Nephron progenitor cell (in vitro differentiated cells): ENCODE results near the gene VPS26A.

Source experiments
- DNase-seq: peaks from one replicate; pipeline ENCODE4 v3.0.0; 2021
- H3K27ac Mint-ChIP-seq: 2 replicates; pipeline ENCODE4 v1.8.0; 2021; ENCODE audit warnings: mild to moderate bottlenecking, moderate library complexity, mixed read lengths
- H3K27me3 Mint-ChIP-seq: 2 replicates; pipeline ENCODE4 v1.8.0; 2021; ENCODE audit warnings: mild to moderate bottlenecking, low read depth, mixed read lengths; ENCODE audit not compliant: poor library complexity
- H3K36me3 Mint-ChIP-seq: 2 replicates; pipeline ENCODE4 v1.8.0; 2021; ENCODE audit warnings: low read depth, mixed read lengths
- H3K4me1 Mint-ChIP-seq: 2 replicates; pipeline ENCODE4 v1.8.0; 2021; ENCODE audit warnings: mixed read lengths
- H3K4me3 Mint-ChIP-seq: 2 replicates; pipeline ENCODE4 v1.8.0; 2021; ENCODE audit warnings: mild to moderate bottlenecking, moderate library complexity, mixed read lengths
- H3K9me3 Mint-ChIP-seq: 2 replicates; pipeline ENCODE4 v1.8.0; 2021; ENCODE audit warnings: mild to moderate bottlenecking, moderate library complexity, mixed read lengths
- TF ChIP-seq, protein P1 (sequence below): fragments of 200-600 bp; sonication (generic); IDR thresholded peaks from 2 replicates; pipeline ENCODE4 v1.5.0; 2021; ENCODE audit warnings: antibody characterized with exemption

Gene VPS26A

GRCh38 chr10:69145864-69146263, 21.9 kb downstream of the VPS26A start:
- Mint-ChIP-seq H3K36me3 (peaks cover 31% of the 10 kb centered on the region), H3K4me1 (no peaks in the 10 kb centered on the region), H3K4me3 (no peak overlapping the region), H3K27ac (no peak overlapping the region), H3K27me3 (peaks cover 3% of the 10 kb centered on the region), H3K9me3 (no peaks in the 10 kb centered on the region)
- TF ChIP-seq, protein P1, sequence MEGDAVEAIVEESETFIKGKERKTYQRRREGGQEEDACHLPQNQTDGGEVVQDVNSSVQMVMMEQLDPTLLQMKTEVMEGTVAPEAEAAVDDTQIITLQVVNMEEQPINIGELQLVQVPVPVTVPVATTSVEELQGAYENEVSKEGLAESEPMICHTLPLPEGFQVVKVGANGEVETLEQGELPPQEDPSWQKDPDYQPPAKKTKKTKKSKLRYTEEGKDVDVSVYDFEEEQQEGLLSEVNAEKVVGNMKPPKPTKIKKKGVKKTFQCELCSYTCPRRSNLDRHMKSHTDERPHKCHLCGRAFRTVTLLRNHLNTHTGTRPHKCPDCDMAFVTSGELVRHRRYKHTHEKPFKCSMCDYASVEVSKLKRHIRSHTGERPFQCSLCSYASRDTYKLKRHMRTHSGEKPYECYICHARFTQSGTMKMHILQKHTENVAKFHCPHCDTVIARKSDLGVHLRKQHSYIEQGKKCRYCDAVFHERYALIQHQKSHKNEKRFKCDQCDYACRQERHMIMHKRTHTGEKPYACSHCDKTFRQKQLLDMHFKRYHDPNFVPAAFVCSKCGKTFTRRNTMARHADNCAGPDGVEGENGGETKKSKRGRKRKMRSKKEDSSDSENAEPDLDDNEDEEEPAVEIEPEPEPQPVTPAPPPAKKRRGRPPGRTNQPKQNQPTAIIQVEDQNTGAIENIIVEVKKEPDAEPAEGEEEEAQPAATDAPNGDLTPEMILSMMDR: no peak
- no peak for DNase-seq

DNA sequence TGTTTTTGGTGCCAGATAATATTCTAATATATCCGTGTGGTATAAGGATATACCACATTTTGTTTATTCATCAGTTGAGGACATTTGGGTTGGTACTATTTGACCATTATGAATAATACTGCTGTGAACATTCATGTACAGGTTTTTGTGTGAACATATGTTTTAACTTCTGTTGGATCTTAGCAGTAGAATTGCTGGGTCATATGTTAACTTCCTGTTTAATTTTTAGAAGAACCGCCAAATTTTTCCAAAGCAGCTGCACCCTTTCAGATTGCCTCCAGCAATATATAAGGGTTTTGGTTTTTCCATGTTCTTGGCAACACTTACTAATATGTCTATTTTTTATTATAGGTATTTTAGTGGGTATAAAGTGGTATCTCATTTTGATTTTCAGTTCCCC, 22.8 kb downstream of the VPS26A start:
- Mint-ChIP-seq H3K9me3 (no peaks in the 10 kb centered on the region), H3K36me3 (peaks cover 24% of the 10 kb centered on the region), H3K4me3 (no peak overlapping the region), H3K4me1 (no peaks in the 10 kb centered on the region), H3K27ac (no peak overlapping the region), H3K27me3 (peaks cover 3% of the 10 kb centered on the region)
- DNase-seq: no peak
- TF ChIP-seq, protein P1: no peak

- DNase-seq: no peak
Observed at GRCh38 chr10:69151984-69152383, 28.0 kb downstream of the VPS26A start.

DNA sequence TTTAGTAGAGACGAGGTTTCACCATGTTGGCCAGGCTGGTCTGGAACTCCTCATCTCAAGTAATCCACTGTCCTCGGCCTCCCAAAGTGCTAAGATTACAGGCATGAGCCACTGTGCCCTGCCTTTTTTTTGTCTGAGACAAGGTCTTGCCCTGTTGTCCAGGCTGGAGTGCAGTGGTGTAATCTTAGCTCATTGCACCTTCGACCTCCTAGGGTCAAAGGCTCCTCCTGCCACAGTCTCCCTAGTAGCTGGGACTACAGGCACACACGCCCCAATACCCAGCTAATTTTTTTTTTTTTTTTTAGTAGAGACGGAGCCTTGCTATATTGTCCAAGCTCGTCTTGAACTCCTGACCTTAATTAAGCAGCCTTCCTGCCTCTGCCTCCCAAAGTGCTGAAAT, 29.2 kb downstream of the VPS26A start:
- Mint-ChIP-seq H3K4me1 (no peaks in the 10 kb centered on the region), H3K27ac (no peak overlapping the region), H3K4me3 (no peak overlapping the region), H3K9me3 (no peaks in the 10 kb centered on the region), H3K36me3 (peaks cover 18% of the 10 kb centered on the region), H3K27me3 (peaks cover 3% of the 10 kb centered on the region)
- DNase-seq: no peak
- TF ChIP-seq, protein P1: no peak

More at GRCh38 chr10:69151984-69152383, 28.0 kb downstream of the VPS26A start:
- TF ChIP-seq, protein P1: no peak
- Mint-ChIP-seq H3K4me3 (no peak overlapping the region), H3K36me3 (peaks cover 11% of the 10 kb centered on the region), H3K27me3 (peaks cover 3% of the 10 kb centered on the region), H3K27ac (no peak overlapping the region), H3K4me1 (no peaks in the 10 kb centered on the region), H3K9me3 (no peaks in the 10 kb centered on the region)

GRCh38 chr10:69160809-69161241, 36.8 kb downstream of the VPS26A start:
- no peak overlapping the region for H3K4me3 Mint-ChIP-seq
- H3K4me1 Mint-ChIP-seq: no peaks in the 10 kb centered on the region
- no peaks in the 10 kb centered on the region for H3K27me3 Mint-ChIP-seq
- H3K9me3 Mint-ChIP-seq: no peaks in the 10 kb centered on the region
- no peak for DNase-seq
- peaks cover 32% of the 10 kb centered on the region for H3K36me3 Mint-ChIP-seq
- TF ChIP-seq, protein P1: no peak
- H3K27ac Mint-ChIP-seq: no peak overlapping the region

DNA sequence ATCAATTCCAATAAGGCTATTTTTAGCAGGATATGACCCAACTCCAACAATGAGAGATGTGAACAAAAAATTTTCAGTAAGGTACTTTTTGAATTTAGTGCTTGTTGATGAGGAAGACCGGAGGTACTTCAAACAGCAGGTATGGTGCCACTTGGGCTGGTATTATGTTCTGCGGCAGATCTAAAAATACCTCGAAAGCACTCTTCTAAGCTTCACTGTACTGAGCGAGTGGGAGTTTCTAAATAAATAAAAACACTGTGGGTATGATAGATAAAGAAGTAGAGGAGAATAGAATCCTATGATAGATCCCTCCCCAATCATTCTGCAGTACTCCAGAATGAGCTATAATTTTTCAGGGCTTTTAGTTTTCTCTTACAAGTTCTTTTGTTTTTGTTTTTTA, 44.5 kb downstream of the VPS26A start:
- H3K4me3 Mint-ChIP-seq: no peak overlapping the region
- no peaks in the 10 kb centered on the region for H3K4me1 Mint-ChIP-seq
- H3K27me3 Mint-ChIP-seq: no peaks in the 10 kb centered on the region
- H3K9me3 Mint-ChIP-seq: no peaks in the 10 kb centered on the region
- TF ChIP-seq, protein P1: no peak
- peaks cover 55% of the 10 kb centered on the region for H3K36me3 Mint-ChIP-seq
- H3K27ac Mint-ChIP-seq: no peak overlapping the region
- DNase-seq: no peak
